Vagina (tissue), 2 donors: ENCODE measurements around the gene EIF2D. TPM values are rescaled to one million over a fixed set of nuclear protein-coding genes. Genes with fewer than 3 reads are reported as not detected.

Experiments
- DNase-seq, 2 donors: peaks; one replicate each; pipeline ENCODE4 v3.0.0-alpha.2; 2017; ENCODE audit errors: extremely low spot score in 2 of 2
- H3K27ac ChIP-seq: fragments of 200-600 bp; sonication (generic); one replicate; pipeline ENCODE4 v1.5.1; 2019
- H3K27me3 ChIP-seq: fragments of 200-600 bp; sonication (generic); one replicate; pipeline ENCODE4 v1.5.1; 2019
- H3K36me3 ChIP-seq, 2 donors: fragments of 200-600 bp; sonication (generic); one replicate each; pipeline ENCODE4 v1.5.1; 2017 to 2019
- H3K4me1 ChIP-seq: fragments of 200-600 bp; sonication (generic); one replicate; pipeline ENCODE4 v1.5.1; 2019
- H3K4me3 ChIP-seq, 2 donors: fragments of 200-600 bp; sonication (generic); 1 replicate in 1 of 2; 2 replicates in 1 of 2; pipeline ENCODE4 v1.5.1; 2016 to 2019
- H3K9me3 ChIP-seq: fragments of 200-600 bp; sonication (generic); one replicate; pipeline ENCODE4 v1.5.1; 2019
- CTCF ChIP-seq, 3 experiments: fragments of 450-650 bp in 2 of 3; fragments of 200-600 bp in 1 of 3; sonication (generic) in 1 of 3; IDR thresholded peaks; one replicate each; pipeline ENCODE4 v1.5.1; 2017 to 2019; ENCODE audit warnings: antibody characterized with exemption in 3 of 3, mild to moderate bottlenecking in 2 of 3, moderate library complexity in 2 of 3
- POLR2A ChIP-seq, 2 donors: fragments of 450-650 bp; IDR thresholded peaks; one replicate each; pipeline ENCODE4 v1.6.1; 2017; ENCODE audit warnings: antibody characterized with exemption in 2 of 2, mild to moderate bottlenecking in 2 of 2, moderate library complexity in 2 of 2
- POLR2AphosphoS5 ChIP-seq, 2 donors: sonication (generic); formaldehyde crosslinking; IDR thresholded peaks; one replicate each; pipeline ENCODE4 v1.9.0; 2017; ENCODE audit warnings: antibody characterized with exemption in 2 of 2, mild to moderate bottlenecking in 2 of 2, low read depth in 1 of 2; ENCODE audit not compliant: insufficient read depth in 1 of 2
- intact Hi-C: fragments of 100-400 bp; cut with DNase I; formaldehyde crosslinking; loops from one replicate; pipeline ENCODE4 v1.15.1; 2023
- total RNA-seq: library from RNA; depleted of rRNA; stranded (reverse); fragments of >200 nt; gene quantifications from one replicate; pipeline ENCODE4 v1.2.3, GENCODE V29; 2016

The EIF2D gene
- total RNA-seq, 1 donor from 2014 or later = 48.9 TPM

- Histone ChIP-seq H3K4me3 (no peak overlapping the region), H3K4me1 (peaks cover 44% of the 10 kb centered on the region), H3K36me3 (no peaks in the 10 kb centered on the region), H3K27me3 (no peaks in the 10 kb centered on the region), H3K27ac (no peak overlapping the region), H3K9me3 (no peaks in the 10 kb centered on the region)
- intact Hi-C loops = no loop called here
- DNase-seq = no peak
- TF ChIP-seq POLR2A (IDR thresholded peaks at IDR 0.05) (no peak), CTCF (IDR thresholded peaks at IDR 0.05) (no peak)
Observed at GRCh38 chr1:206555473-206555935, 56.8 kb downstream of the EIF2D start.

GRCh38 chr1:206554701-206555472 lies 57.4 kb downstream of the EIF2D start:
- intact Hi-C loops = no loop called here
- Histone ChIP-seq H3K27me3 (no peaks in the 10 kb centered on the region), H3K4me3 (no peak overlapping the region), H3K4me1 (peaks cover 37% of the 10 kb centered on the region), H3K27ac (no peak overlapping the region), H3K36me3 (no peaks in the 10 kb centered on the region), H3K9me3 (no peaks in the 10 kb centered on the region)
- no peak for DNase-seq
- TF ChIP-seq CTCF (IDR thresholded peaks at IDR 0.05) = no peak

GRCh38 chr1:206554211-206554610 lies 58.1 kb downstream of the EIF2D start:
- Histone ChIP-seq H3K4me1 (peaks cover 36% of the 10 kb centered on the region), H3K9me3 (no peaks in the 10 kb centered on the region), H3K27me3 (no peaks in the 10 kb centered on the region), H3K36me3 (no peaks in the 10 kb centered on the region), H3K27ac (no peak overlapping the region), H3K4me3 (no peak overlapping the region)
- TF ChIP-seq CTCF (IDR thresholded peaks at IDR 0.05) = no peak
- TF ChIP-seq POLR2A (IDR thresholded peaks at IDR 0.05) = no peak
- TF ChIP-seq POLR2AphosphoS5 (IDR thresholded peaks at IDR 0.05; ENCODE audit: insufficient read depth in 1 of 2, low read depth in 1 of 2) = no peak
- intact Hi-C loops = no loop called here
- no peak for DNase-seq

- H3K9me3 ChIP-seq = no peaks in the 10 kb centered on the region
Observed at GRCh38 chr1:206551986-206552326, 60.3 kb downstream of the EIF2D start.

More at GRCh38 chr1:206551986-206552326, 60.3 kb downstream of the EIF2D start:
- no peak for DNase-seq
- no peak overlapping the region for H3K27ac ChIP-seq
- TF ChIP-seq POLR2AphosphoS5 (IDR thresholded peaks at IDR 0.05; ENCODE audit: insufficient read depth in 1 of 2, low read depth in 1 of 2) (no peak), POLR2A (IDR thresholded peaks at IDR 0.05) (no peak), CTCF (IDR thresholded peaks at IDR 0.05) (no peak)
- intact Hi-C loops = no loop called here
- no peaks in the 10 kb centered on the region for H3K36me3 ChIP-seq
- no peak overlapping the region for H3K4me3 ChIP-seq
- H3K4me1 ChIP-seq = peaks cover 24% of the 10 kb centered on the region
- no peaks in the 10 kb centered on the region for H3K27me3 ChIP-seq
